Activated naive CD4-positive, alpha-beta T cell treated with anti-CD3 and anti-CD28 coated beads, Interleukin-2, amount 10 ng/mL, durations not matched to agents 7 days and 5 days (primary cell): ENCODE results near the gene PLPPR3.
A peak's percentile ranks its signal among the peaks of the same experiment; 100 is the strongest.

Experiments
- CTCF ChIA-PET: fragments of 350-600 bp; sonication (Branson Sonifier 250); formaldehyde crosslinking; loops from one replicate; lab custom pipeline; 2021; ENCODE audit warnings: antibody characterized with exemption; lab: Charles Lee
- DNase-seq: peaks from one replicate; pipeline ENCODE4 v3.0.0-alpha.2; 2020
- H3K27ac Mint-ChIP-seq: one replicate; pipeline ENCODE4 v1.8.0; 2021; ENCODE audit warnings: mild to moderate bottlenecking, moderate library complexity, mixed read lengths
- H3K27me3 Mint-ChIP-seq: one replicate; pipeline ENCODE4 v1.8.0; 2021; ENCODE audit warnings: mild to moderate bottlenecking, mixed read lengths
- H3K36me3 Mint-ChIP-seq: one replicate; pipeline ENCODE4 v1.8.0; 2021; ENCODE audit warnings: mixed read lengths
- H3K4me1 Mint-ChIP-seq: one replicate; pipeline ENCODE4 v1.8.0; 2021; ENCODE audit warnings: mixed read lengths
- H3K4me3 Mint-ChIP-seq: one replicate; pipeline ENCODE4 v1.8.0; 2021; ENCODE audit warnings: mild to moderate bottlenecking, moderate library complexity, mixed read lengths
- H3K9me3 Mint-ChIP-seq: one replicate; pipeline ENCODE4 v1.8.0; 2021; ENCODE audit warnings: mixed read lengths

The PLPPR3 gene

GRCh38 chr19:778910-779653 lies 42.7 kb downstream of the PLPPR3 start:
- no peaks in the 10 kb centered on the region for H3K9me3 Mint-ChIP-seq
- no peak overlapping the region for H3K4me3 Mint-ChIP-seq

DNA sequence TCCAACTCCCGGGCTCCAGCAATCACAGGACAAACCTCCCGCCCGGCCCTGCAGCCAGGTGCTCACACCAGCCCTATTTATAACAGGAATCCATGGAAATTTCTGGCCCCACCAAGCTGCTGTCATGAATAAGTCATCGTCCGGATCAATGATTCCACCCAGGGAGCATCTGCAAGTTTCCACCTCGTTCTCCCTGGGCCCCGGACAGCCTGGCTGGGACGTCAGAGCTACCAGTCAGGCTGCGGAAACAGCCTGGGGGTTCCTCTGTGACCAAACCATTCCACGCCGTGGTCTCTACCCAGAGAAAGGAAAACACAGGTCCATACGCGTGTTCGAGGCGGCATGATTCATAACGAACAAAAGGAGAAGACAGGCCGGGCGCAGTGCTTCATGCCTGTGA lies 45.2 kb downstream of the PLPPR3 start:
- no peak overlapping the region for H3K4me3 Mint-ChIP-seq
- CTCF ChIA-PET = no interaction called here
- H3K36me3 Mint-ChIP-seq = no peaks in the 10 kb centered on the region
- no peaks in the 10 kb centered on the region for H3K4me1 Mint-ChIP-seq
- no peaks in the 10 kb centered on the region for H3K9me3 Mint-ChIP-seq
- no peak for DNase-seq
- H3K27me3 Mint-ChIP-seq = peaks cover 23% of the 10 kb centered on the region
- H3K27ac Mint-ChIP-seq = no peak overlapping the region

More at GRCh38 chr19:778910-779653, 42.7 kb downstream of the PLPPR3 start:
- CTCF ChIA-PET = no interaction called here
- no peaks in the 10 kb centered on the region for H3K36me3 Mint-ChIP-seq
- H3K27ac Mint-ChIP-seq = no peak overlapping the region
- no peak for DNase-seq
- no peaks in the 10 kb centered on the region for H3K4me1 Mint-ChIP-seq
- peaks cover 36% of the 10 kb centered on the region for H3K27me3 Mint-ChIP-seq

DNA sequence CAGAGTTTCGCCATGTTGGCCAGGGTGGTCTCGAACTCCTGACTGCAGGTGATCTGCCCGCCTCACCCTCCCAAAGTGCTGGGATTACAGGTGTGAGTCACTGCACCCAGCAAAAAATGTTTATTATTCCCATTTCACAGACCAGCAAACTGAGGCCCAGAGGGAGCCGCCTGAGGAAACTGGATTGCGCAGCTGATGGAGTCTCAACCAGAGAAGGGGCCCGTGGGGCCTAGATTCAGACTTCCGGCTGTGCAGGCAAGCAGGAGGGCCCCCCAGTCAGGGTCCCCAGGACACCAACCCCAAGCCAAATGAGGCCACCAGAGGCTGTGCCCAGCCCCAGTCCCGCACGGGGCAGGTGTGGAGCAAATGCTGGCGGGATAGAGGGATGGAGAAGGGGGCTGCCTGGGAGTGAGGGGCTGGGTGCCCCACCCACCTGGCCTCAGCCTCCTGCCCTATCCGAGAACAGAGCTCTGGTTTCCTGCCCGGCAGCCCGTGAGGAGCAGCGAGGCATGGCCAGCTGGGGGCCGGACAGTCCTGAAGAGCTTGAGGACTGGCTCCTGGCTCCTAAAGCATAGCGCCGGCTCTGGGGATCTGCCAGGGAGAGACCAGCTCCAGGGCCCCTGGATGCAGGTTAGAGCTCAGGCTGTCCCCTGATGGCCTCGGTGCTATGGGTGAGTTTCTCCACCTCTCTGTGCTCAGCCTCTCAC lies 48.9 kb downstream of the PLPPR3 start:
- H3K4me3 Mint-ChIP-seq = no peak overlapping the region

DNA sequence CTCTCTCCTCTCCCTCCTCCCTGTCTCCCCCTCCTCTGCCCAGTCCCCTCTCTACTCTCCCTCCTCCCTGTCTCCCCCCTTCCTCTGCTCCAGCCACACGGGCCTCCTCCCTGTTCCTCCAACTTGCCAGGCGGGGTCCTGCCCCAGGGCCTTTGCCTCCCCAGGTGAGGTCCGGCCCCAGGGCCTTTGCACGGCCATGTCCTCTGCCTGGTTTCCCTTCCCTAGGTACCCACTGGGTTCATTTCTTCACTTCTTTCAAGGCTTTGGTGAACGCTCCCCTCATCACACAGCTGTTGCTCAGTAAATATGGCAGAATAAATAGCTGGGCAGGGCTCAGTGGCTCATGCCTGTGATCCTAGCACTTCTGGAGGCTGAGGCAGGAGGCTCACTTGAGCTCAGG lies 49.7 kb downstream of the PLPPR3 start:
- H3K4me1 Mint-ChIP-seq = peaks cover 3% of the 10 kb centered on the region
- H3K27ac Mint-ChIP-seq = no peak overlapping the region
- no peaks in the 10 kb centered on the region for H3K36me3 Mint-ChIP-seq
- no peak overlapping the region for H3K4me3 Mint-ChIP-seq
- CTCF ChIA-PET = no interaction called here
- peaks cover 10% of the 10 kb centered on the region for H3K27me3 Mint-ChIP-seq
- H3K9me3 Mint-ChIP-seq = no peaks in the 10 kb centered on the region
- DNase-seq = no peak

More for the DNA sequence above, 48.9 kb downstream of the PLPPR3 start:
- no peak for DNase-seq
- CTCF ChIA-PET = interaction anchor here (1.0 kb wide), 2 partner anchors 87 to 149 kb away, joined by 3 to 4 read pairs; partner anchors contain the start of gene CFD
- H3K4me1 Mint-ChIP-seq = peaks cover 3% of the 10 kb centered on the region
- H3K36me3 Mint-ChIP-seq = no peaks in the 10 kb centered on the region
- no peaks in the 10 kb centered on the region for H3K9me3 Mint-ChIP-seq
- no peak overlapping the region for H3K27ac Mint-ChIP-seq
- peaks cover 10% of the 10 kb centered on the region for H3K27me3 Mint-ChIP-seq

DNA sequence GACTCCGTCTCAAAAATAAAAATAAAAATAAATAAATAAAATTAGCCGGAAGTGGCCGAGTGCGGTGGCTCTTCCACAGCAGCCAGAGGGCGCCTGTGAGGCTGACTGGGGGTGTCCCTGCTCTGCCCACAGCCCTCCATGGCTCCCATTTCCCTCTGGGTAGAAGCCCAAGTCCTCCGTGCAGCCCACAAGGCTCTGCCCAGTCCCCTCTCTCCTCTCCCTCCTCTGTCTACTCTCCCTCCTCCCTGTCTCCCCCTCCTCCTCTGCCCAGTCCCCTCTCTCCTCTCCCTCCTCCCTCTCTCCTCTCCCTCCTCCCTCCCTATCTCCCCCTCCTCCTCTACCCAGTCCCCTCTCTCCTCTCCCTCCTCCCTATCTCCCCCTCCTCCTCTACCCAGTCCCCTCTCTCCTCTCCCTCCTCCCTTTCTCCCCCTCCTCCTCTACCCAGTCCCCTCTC lies 50.4 kb downstream of the PLPPR3 start:
- Mint-ChIP-seq H3K4me3 (no peak overlapping the region), H3K27ac (no peak overlapping the region), H3K27me3 (peaks cover 10% of the 10 kb centered on the region), H3K9me3 (no peaks in the 10 kb centered on the region), H3K36me3 (no peaks in the 10 kb centered on the region), H3K4me1 (peaks cover 3% of the 10 kb centered on the region)
- DNase-seq = peak; percentile 57
- CTCF ChIA-PET = interaction anchor here (0.6 to 2.9 kb wide), 4 partner anchors 25 to 296 kb away, joined by 3 to 10 read pairs (median 3); partner anchors contain the start of gene WDR18

GRCh38 chr19:769616-770015 lies 52.1 kb downstream of the PLPPR3 start:
- no peaks in the 10 kb centered on the region for H3K36me3 Mint-ChIP-seq
- no peak overlapping the region for H3K27ac Mint-ChIP-seq
- H3K4me3 Mint-ChIP-seq = no peak overlapping the region
- CTCF ChIA-PET = interaction anchor here (0.9 to 2.9 kb wide), 5 partner anchors 87 to 214 kb away, joined by 3 to 10 read pairs (median 3); partner anchors contain the start of gene WDR18
- DNase-seq = no peak
- H3K9me3 Mint-ChIP-seq = no peaks in the 10 kb centered on the region
- peaks cover 3% of the 10 kb centered on the region for H3K4me1 Mint-ChIP-seq
- H3K27me3 Mint-ChIP-seq = peaks cover 10% of the 10 kb centered on the region

GRCh38 chr19:768424-768823 lies 53.3 kb downstream of the PLPPR3 start:
- H3K4me3 Mint-ChIP-seq = no peak overlapping the region
- H3K27me3 Mint-ChIP-seq = peaks cover 10% of the 10 kb centered on the region
- CTCF ChIA-PET = interaction anchor here (1.0 to 2.9 kb wide), 2 partner anchors 95 to 215 kb away, joined by 3 to 10 read pairs; partner anchors contain the start of gene WDR18
- H3K36me3 Mint-ChIP-seq = no peaks in the 10 kb centered on the region
- DNase-seq = no peak
- H3K4me1 Mint-ChIP-seq = peaks cover 3% of the 10 kb centered on the region
- H3K9me3 Mint-ChIP-seq = no peaks in the 10 kb centered on the region
- H3K27ac Mint-ChIP-seq = no peak overlapping the region

GRCh38 chr19:765179-765738 lies 56.5 kb downstream of the PLPPR3 start:
- Mint-ChIP-seq H3K27ac (no peak overlapping the region), H3K27me3 (peaks cover 2% of the 10 kb centered on the region), H3K4me1 (peaks cover under 1% of the 10 kb centered on the region), H3K9me3 (peaks cover 2% of the 10 kb centered on the region), H3K4me3 (no peak overlapping the region), H3K36me3 (no peaks in the 10 kb centered on the region)
- CTCF ChIA-PET = interaction anchor here (0.7 kb wide), 1 partner anchor 37 kb away, joined by 3 read pairs; no protein-coding TSS in a partner anchor
- no peak for DNase-seq

GRCh38 chr19:764301-764700 lies 57.5 kb downstream of the PLPPR3 start:
- no peak for DNase-seq
- Mint-ChIP-seq H3K4me1 (no peaks in the 10 kb centered on the region), H3K27ac (no peak overlapping the region), H3K27me3 (peaks cover 3% of the 10 kb centered on the region), H3K9me3 (peaks cover 7% of the 10 kb centered on the region), H3K4me3 (no peak overlapping the region), H3K36me3 (no peaks in the 10 kb centered on the region)
- CTCF ChIA-PET = no interaction called here

DNA sequence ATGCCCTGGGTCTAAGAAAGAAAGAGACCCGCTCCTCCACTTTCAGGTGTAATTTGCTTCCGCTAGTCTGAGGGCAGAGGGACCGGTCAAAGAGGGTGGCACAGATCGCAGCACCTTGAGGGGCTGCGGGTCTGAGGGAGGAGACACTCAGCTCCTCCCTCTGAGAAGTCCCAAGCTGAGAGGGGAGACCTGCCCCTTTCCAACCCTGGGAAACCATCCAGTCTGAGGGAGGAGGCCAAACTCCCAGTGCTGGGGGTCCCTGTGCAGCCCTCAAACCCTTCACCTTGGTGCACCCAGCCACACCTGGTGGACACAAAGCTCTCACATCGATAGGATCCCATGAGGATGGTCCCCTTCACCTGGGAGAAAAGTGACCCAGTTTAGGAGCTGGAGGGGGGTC lies 57.9 kb downstream of the PLPPR3 start:
- Mint-ChIP-seq H3K27ac (no peak overlapping the region), H3K9me3 (peaks cover 7% of the 10 kb centered on the region), H3K4me3 (no peak overlapping the region), H3K36me3 (no peaks in the 10 kb centered on the region), H3K4me1 (no peaks in the 10 kb centered on the region), H3K27me3 (peaks cover 3% of the 10 kb centered on the region)
- CTCF ChIA-PET = no interaction called here
- DNase-seq = no peak

GRCh38 chr19:763181-763580 lies 58.6 kb downstream of the PLPPR3 start:
- CTCF ChIA-PET = no interaction called here
- Mint-ChIP-seq H3K4me1 (no peaks in the 10 kb centered on the region), H3K27me3 (peaks cover 3% of the 10 kb centered on the region), H3K27ac (no peak overlapping the region), H3K9me3 (peaks cover 13% of the 10 kb centered on the region), H3K36me3 (peaks cover 1% of the 10 kb centered on the region), H3K4me3 (no peak overlapping the region)
- no peak for DNase-seq
